Measurements from ENCODE around the gene TCERG1L.

The TCERG1L gene

DNA sequence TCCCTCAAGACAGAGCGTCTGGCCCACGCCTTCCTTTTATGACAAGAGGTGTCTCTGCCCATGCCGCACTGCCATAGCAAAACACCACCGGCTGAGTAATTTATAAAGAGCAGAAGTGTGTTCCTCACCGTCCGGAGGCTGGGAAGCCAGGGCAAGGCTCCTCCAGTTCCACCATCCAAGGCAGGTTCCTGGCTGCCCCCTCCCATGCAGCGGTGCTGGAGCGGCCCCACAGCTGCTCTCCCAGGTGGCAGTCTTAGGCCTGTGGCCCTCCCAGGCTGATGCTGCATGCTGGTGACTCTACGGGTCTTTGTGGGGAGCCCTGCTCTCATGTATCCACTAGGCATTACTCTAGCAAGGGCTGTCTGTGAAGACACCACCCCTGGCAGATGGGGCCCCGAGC lies 113.1 kb downstream of the TCERG1L start:
- no peak overlapping the region for H3K27ac ChIP-seq (replicated peaks)
- TF ChIP-seq, protein P1, sequence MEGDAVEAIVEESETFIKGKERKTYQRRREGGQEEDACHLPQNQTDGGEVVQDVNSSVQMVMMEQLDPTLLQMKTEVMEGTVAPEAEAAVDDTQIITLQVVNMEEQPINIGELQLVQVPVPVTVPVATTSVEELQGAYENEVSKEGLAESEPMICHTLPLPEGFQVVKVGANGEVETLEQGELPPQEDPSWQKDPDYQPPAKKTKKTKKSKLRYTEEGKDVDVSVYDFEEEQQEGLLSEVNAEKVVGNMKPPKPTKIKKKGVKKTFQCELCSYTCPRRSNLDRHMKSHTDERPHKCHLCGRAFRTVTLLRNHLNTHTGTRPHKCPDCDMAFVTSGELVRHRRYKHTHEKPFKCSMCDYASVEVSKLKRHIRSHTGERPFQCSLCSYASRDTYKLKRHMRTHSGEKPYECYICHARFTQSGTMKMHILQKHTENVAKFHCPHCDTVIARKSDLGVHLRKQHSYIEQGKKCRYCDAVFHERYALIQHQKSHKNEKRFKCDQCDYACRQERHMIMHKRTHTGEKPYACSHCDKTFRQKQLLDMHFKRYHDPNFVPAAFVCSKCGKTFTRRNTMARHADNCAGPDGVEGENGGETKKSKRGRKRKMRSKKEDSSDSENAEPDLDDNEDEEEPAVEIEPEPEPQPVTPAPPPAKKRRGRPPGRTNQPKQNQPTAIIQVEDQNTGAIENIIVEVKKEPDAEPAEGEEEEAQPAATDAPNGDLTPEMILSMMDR (IDR thresholded peaks at IDR 0.05; ENCODE audit: insufficient read depth, low read length) = no peak
- TF ChIP-seq, protein P2, sequence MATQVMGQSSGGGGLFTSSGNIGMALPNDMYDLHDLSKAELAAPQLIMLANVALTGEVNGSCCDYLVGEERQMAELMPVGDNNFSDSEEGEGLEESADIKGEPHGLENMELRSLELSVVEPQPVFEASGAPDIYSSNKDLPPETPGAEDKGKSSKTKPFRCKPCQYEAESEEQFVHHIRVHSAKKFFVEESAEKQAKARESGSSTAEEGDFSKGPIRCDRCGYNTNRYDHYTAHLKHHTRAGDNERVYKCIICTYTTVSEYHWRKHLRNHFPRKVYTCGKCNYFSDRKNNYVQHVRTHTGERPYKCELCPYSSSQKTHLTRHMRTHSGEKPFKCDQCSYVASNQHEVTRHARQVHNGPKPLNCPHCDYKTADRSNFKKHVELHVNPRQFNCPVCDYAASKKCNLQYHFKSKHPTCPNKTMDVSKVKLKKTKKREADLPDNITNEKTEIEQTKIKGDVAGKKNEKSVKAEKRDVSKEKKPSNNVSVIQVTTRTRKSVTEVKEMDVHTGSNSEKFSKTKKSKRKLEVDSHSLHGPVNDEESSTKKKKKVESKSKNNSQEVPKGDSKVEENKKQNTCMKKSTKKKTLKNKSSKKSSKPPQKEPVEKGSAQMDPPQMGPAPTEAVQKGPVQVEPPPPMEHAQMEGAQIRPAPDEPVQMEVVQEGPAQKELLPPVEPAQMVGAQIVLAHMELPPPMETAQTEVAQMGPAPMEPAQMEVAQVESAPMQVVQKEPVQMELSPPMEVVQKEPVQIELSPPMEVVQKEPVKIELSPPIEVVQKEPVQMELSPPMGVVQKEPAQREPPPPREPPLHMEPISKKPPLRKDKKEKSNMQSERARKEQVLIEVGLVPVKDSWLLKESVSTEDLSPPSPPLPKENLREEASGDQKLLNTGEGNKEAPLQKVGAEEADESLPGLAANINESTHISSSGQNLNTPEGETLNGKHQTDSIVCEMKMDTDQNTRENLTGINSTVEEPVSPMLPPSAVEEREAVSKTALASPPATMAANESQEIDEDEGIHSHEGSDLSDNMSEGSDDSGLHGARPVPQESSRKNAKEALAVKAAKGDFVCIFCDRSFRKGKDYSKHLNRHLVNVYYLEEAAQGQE (IDR thresholded peaks at IDR 0.05; ENCODE audit: insufficient replicate concordance, low read depth) = no peak
- no peak for TF ChIP-seq POLR2AphosphoS5 (IDR thresholded peaks at IDR 0.05; ENCODE audit: low read depth)
- no peak for TF ChIP-seq GABPA (IDR thresholded peaks at IDR 0.05; ENCODE audit: low read depth)
- TF ChIP-seq SPI1 (IDR thresholded peaks at IDR 0.05; ENCODE audit: borderline replicate concordance, low read depth) = no peak
- H3K4me3 ChIP-seq (replicated peaks; ENCODE audit: insufficient read depth, low read length) = no peak overlapping the region
- no peaks in the 10 kb centered on the region for H3K27me3 ChIP-seq (ENCODE audit: insufficient read depth, poor library complexity, severe bottlenecking)
- DNase-seq (ENCODE audit: low read depth in 1 of 2, low spot score in 1 of 2) = no peak

DNA sequence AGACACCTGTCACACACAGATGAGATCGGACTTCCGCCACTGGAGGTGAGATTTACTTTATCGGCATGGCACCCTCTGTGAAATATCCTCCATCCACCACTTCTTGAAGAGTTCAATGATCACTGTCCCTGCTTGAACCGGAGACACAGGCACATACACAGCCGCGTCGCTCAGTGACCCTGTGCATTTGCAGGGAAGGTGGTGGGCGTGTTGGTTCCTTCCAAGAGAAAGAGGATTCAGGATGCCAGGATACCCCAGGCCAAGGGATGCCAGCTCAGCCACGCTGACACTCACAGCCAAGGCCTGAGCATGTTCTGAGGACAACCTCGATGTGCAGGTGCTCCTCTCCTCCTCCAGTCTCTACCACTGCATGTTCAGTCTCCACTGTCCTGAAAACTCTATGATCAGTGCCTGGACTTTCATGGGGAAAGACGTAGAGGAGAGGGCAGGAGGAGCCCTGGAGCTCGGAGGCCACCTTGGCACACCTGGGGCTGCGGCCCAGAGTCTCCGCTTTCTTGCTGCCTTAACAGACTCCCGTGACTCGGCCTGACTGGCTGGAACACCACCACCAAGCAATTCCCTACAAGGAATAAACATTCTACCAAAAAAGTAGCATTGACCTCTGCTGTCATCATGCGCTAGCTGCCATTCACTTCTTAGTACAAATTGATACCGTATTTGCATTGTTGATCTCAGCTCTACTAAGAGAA lies 115.2 kb downstream of the TCERG1L start:
- no peak for TF ChIP-seq GABPA (IDR thresholded peaks at IDR 0.05; ENCODE audit: low read depth)
- TF ChIP-seq, protein P1 (IDR thresholded peaks at IDR 0.05; ENCODE audit: insufficient read depth, low read length) = no peak
- TF ChIP-seq, protein P2 (IDR thresholded peaks at IDR 0.05; ENCODE audit: insufficient replicate concordance, low read depth) = no peak
- no peak for TF ChIP-seq SPI1 (IDR thresholded peaks at IDR 0.05; ENCODE audit: borderline replicate concordance, low read depth)
- no peak for TF ChIP-seq POLR2AphosphoS5 (IDR thresholded peaks at IDR 0.05; ENCODE audit: low read depth)
- Histone ChIP-seq H3K27me3 (ENCODE audit: insufficient read depth, poor library complexity, severe bottlenecking) (no peaks in the 10 kb centered on the region), H3K27ac (replicated peaks) (no peak overlapping the region), H3K4me3 (replicated peaks; ENCODE audit: insufficient read depth, low read length) (no peak overlapping the region)
- no peak for DNase-seq (ENCODE audit: low read depth in 1 of 2, low spot score in 1 of 2)

DNA sequence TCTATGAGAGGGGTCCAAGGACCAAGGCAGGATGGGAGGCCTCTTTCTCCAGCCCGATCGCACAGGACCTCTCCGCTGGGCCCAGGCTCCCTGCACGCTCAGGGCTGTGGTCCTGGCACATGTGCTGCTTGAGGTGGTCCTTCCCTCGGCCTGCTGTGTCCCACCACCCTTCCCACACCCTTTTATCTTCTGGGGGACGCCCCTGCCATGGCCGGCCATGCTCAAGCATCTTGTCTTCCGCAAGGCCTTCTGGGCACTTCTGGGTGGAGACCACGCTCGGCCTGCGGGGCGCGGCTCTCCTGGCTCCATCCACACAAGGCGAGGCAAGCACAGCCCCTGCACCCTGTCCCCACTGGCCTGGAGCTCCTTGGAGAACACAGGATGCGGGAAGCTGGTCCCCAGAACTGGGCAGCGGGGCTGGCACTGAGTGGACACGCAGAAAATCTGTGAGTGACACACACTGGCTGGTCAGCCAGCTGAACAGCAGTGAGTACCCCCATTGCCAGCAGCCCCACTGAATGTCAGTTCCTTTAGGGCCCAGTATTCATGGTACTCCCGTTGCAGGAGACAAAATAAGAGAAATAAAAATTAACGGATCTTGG lies 115.9 kb downstream of the TCERG1L start:
- DNase-seq (ENCODE audit: low read depth in 1 of 2, low spot score in 1 of 2) = no peak
- Histone ChIP-seq H3K4me3 (replicated peaks; ENCODE audit: insufficient read depth, low read length) (no peak overlapping the region), H3K27ac (replicated peaks) (no peak overlapping the region), H3K27me3 (ENCODE audit: insufficient read depth, poor library complexity, severe bottlenecking) (no peaks in the 10 kb centered on the region)
- no peak for TF ChIP-seq POLR2AphosphoS5 (IDR thresholded peaks at IDR 0.05; ENCODE audit: low read depth)
- TF ChIP-seq GABPA (IDR thresholded peaks at IDR 0.05; ENCODE audit: low read depth) = no peak

DNA sequence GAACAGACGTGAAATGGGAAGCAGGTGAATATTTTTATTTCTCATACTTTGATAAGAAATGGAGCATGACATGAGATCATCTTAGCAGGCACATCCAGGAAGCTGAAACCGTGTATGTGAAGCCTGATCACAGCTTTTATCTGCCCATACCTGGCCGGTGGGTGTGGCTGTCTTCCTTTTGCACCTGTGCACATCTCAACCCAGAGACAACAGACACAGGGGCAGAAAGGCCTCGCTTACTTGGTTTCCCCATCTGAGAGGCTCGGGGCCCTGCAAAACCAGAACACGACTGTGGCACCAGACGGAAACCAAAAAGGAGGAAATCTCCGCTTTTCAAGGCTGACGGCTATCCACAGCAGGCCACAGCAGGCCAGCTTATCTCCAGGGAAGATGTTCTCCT lies 116.4 kb downstream of the TCERG1L start:
- TF ChIP-seq, protein P1 (IDR thresholded peaks at IDR 0.05; ENCODE audit: insufficient read depth, low read length) = no peak
- TF ChIP-seq SPI1 (IDR thresholded peaks at IDR 0.05; ENCODE audit: borderline replicate concordance, low read depth) (no peak), GABPA (IDR thresholded peaks at IDR 0.05; ENCODE audit: low read depth) (no peak), POLR2AphosphoS5 (IDR thresholded peaks at IDR 0.05; ENCODE audit: low read depth) (no peak)
- TF ChIP-seq, protein P2 (IDR thresholded peaks at IDR 0.05; ENCODE audit: insufficient replicate concordance, low read depth) = no peak
- DNase-seq (ENCODE audit: low read depth in 1 of 2, low spot score in 1 of 2) = no peak
- H3K4me3 ChIP-seq (replicated peaks; ENCODE audit: insufficient read depth, low read length) = no peak overlapping the region
- H3K27me3 ChIP-seq (ENCODE audit: insufficient read depth, poor library complexity, severe bottlenecking) = no peaks in the 10 kb centered on the region
- no peak overlapping the region for H3K27ac ChIP-seq (replicated peaks)
